K562 (cell line): ENCODE results near the gene GLOD4. TPM values are rescaled to one million over a fixed set of nuclear protein-coding genes. Genes with fewer than 3 reads are reported as not detected.
A peak's percentile ranks its signal among the peaks of the same experiment; 100 is the strongest.

Experiments
- ATAC-seq: fragments of 200-7000 bp; cut with Tn5 transposase; 3 replicates; pipeline ENCODE4 v1.9.1; 2020; ENCODE audit warnings: moderate library complexity
- BruUV-seq: library from RNA; stranded (reverse); fragments of 400-500 nt; replicated peaks from 2 replicates; lab custom pipeline; 2021; lab: Mats Ljungman, UMichigan
- CTCF ChIA-PET: fragments of 300-600 bp; formaldehyde crosslinking; extraction: SDS; loops from one replicate; lab custom pipeline; 2021; ENCODE audit warnings: low intra/inter-chr PET ratio; lab: Yijun Ruan, JAX
- POLR2A ChIA-PET: fragments of 300-600, 350-650 bp; sonication (Branson Sonifier 250); formaldehyde crosslinking; extraction: SDS; loops from one replicate; lab custom pipeline; 2021; ENCODE audit warnings: antibody characterized with exemption, inconsistent platforms; lab: Yijun Ruan, JAX
- DNase-seq, 4 experiments: peaks; one replicate each; pipeline versions ENCODE4 v3.0.0 to v3.0.0-alpha.2; 2011 to 2018; ENCODE audit warnings: low spot score in 3 of 4, mixed read lengths in 3 of 4; ENCODE audit errors: extremely low read depth in 1 of 4
- FAIRE-seq: peaks from 2 replicates; lab custom pipeline; 2011; peaks lifted over from hg19 to GRCh38; lab: Jason Lieb, UNC
- H2AFZ ChIP-seq: 2 replicates; pipeline ENCODE4 v1.6.0; 2011; ENCODE audit warnings: low read depth, low read length, control low read depth, inconsistent platforms
- H3K27ac ChIP-seq: fragments of 200-600 bp; 3 replicates; pipeline ENCODE4 v1.8.0; 2011; ENCODE audit warnings: low read depth, mild to moderate bottlenecking, control low read depth, inconsistent platforms, low read length, moderate library complexity, mixed read lengths; ENCODE audit errors: extremely low read depth
- H3K27me3 ChIP-seq, 2 experiments: fragments of 300-600 bp in 1 of 2; 2 replicates in 1 of 2; 3 replicates in 1 of 2; pipeline versions ENCODE4 v1.6.0 to v1.8.0; 2011; ENCODE audit warnings: inconsistent platforms in 2 of 2, low read length in 2 of 2, mild to moderate bottlenecking in 1 of 2, mixed read lengths in 1 of 2, moderate library complexity in 1 of 2; ENCODE audit not compliant: control insufficient read depth in 2 of 2, insufficient read depth in 2 of 2
- H3K36me3 ChIP-seq: fragments of 300-600 bp; 3 replicates; pipeline ENCODE4 v1.8.0; 2011; ENCODE audit warnings: mild to moderate bottlenecking, low read length, inconsistent platforms; ENCODE audit not compliant: control insufficient read depth, insufficient read depth
- H3K4me1 ChIP-seq, 2 experiments: fragments of 200-600 bp in 1 of 2; replicated peaks in 1 of 2; 2 replicates in 1 of 2; 3 replicates in 1 of 2; pipeline versions ENCODE4 v1.5.1 to v1.8.0; 2011; ENCODE audit warnings: inconsistent platforms in 2 of 2, low read length in 2 of 2, mild to moderate bottlenecking in 1 of 2, mixed read lengths in 1 of 2, moderate library complexity in 1 of 2; ENCODE audit not compliant: control insufficient read depth in 2 of 2, insufficient read depth in 2 of 2
- H3K4me2 ChIP-seq: 2 replicates; pipeline ENCODE4 v1.6.1; 2011; ENCODE audit warnings: low read length, control low read depth, inconsistent platforms, mixed read lengths; ENCODE audit not compliant: insufficient read depth
- H3K4me3 ChIP-seq: fragments of 200-600 bp; sonication (generic), shearing (Covaris generic); 2 replicates; pipeline ENCODE4 v1.5.1; 2016; ENCODE audit warnings: control low read depth, inconsistent platforms
- H3K79me2 ChIP-seq: fragments of 200-600 bp; 3 replicates; pipeline ENCODE4 v1.8.0; 2011; ENCODE audit warnings: low read length, inconsistent platforms; ENCODE audit not compliant: control insufficient read depth, insufficient read depth
- H3K9ac ChIP-seq, 2 experiments: 2 replicates each; pipeline versions ENCODE4 v1.6.0 to v1.6.1; 2011; ENCODE audit warnings: low read depth in 2 of 2, low read length in 2 of 2, control low read depth in 1 of 2, inconsistent platforms in 1 of 2, mild to moderate bottlenecking in 1 of 2, mixed read lengths in 1 of 2; ENCODE audit not compliant: insufficient read depth in 1 of 2
- H3K9me1 ChIP-seq: one replicate; pipeline ENCODE4 v1.6.0; 2011; ENCODE audit warnings: inconsistent platforms, mild to moderate bottlenecking, low read length, moderate library complexity; ENCODE audit not compliant: control insufficient read depth, insufficient read depth
- H3K9me3 ChIP-seq: replicated peaks from 2 replicates; pipeline ENCODE4 v1.5.1; 2011; ENCODE audit warnings: low read depth, low read length, inconsistent platforms; ENCODE audit not compliant: control insufficient read depth, insufficient read depth
- H4K20me1 ChIP-seq: replicated peaks from 2 replicates; pipeline ENCODE4 v1.6.1; 2011; ENCODE audit warnings: low read length, inconsistent platforms, mixed read lengths; ENCODE audit not compliant: control insufficient read depth, insufficient read depth
- FOXA1 ChIP-seq: fragments of 450-650 bp; IDR thresholded peaks from 2 replicates; pipeline ENCODE4 v1.6.1; 2016; ENCODE audit warnings: mild to moderate bottlenecking, borderline replicate concordance
- MGA ChIP-seq: fragments of 450-650 bp; IDR thresholded peaks from 2 replicates; pipeline ENCODE4 v1.6.1; 2016; ENCODE audit warnings: mild to moderate bottlenecking, moderate library complexity
- PURB ChIP-seq: sonication (generic); formaldehyde crosslinking; IDR thresholded peaks from 2 replicates; pipeline ENCODE4 v1.9.0; 2021; ENCODE audit warnings: low read depth, mild to moderate bottlenecking, missing genetic modification reagents
- WGBS: fragments of 100-300 bp; shearing (Covaris generic); methylation state at CpG from one replicate; pipeline ENCODE4 v1.1.6; 2016; ENCODE audit warnings: low coverage, mixed read lengths; ENCODE audit not compliant: insufficient coverage; ENCODE audit errors: missing lambda C conversion rate; 5-methylcytosine and 5-hydroxymethylcytosine counted together
- in situ Hi-C: fragments of 300-500 bp; cut with MboI; formaldehyde crosslinking; loops from 4 replicates; pipeline ENCODE4 v1.15.0; 2018; ENCODE audit warnings: inconsistent platforms, mixed read lengths
- intact Hi-C: fragments of 100-400 bp; cut with micrococcal nuclease; formaldehyde crosslinking; loops from 2 replicates; pipeline ENCODE4 v1.14.2; 2022
- polyA plus RNA-seq, 8 experiments: library from polyadenylated mRNA; depleted of rRNA in 4 of 8; stranded (reverse) in 5 of 8; unstranded in 3 of 8; fragments of >200 nt; fragmentation: Nextera tagmentation in 2 of 8; fragmentation: Illumina TruSeq in 1 of 8; extraction: Ambion mirVana in 2 of 8; extraction: Trizol in 1 of 8; gene quantifications; 2 replicates each; pipeline versions ENCODE4 v1.2.1 to v1.2.3, GENCODE V29; 2011 to 2014; ENCODE audit warnings: inconsistent platforms in 1 of 8, missing spikeins in 1 of 8
- total RNA-seq, 7 experiments: library from RNA; depleted of rRNA in 6 of 7; stranded (reverse); fragments of >200 nt in 6 of 7; fragmentation: Illumina TruSeq in 2 of 7; extraction: Trizol in 2 of 7; gene quantifications; 2 replicates each; pipeline versions ENCODE4 v1.2.1 to v1.2.3, GENCODE V29; 2011 to 2021; ENCODE audit warnings: low replicate concordance in 1 of 7
- TF ChIP-seq, protein P1 (sequence below): fragments of 450-650 bp; IDR thresholded peaks from 2 replicates; pipeline ENCODE4 v1.6.1; 2016; ENCODE audit warnings: antibody characterized with exemption

GLOD4 gene
- total and polyA plus RNA-seq, 9 of the 15 experiments (the other 6 are each of a cell fraction or from before 2014, with no cell fraction given) = 52.0 to 109 (median 64.9) TPM

- TF ChIP-seq, protein P1, sequence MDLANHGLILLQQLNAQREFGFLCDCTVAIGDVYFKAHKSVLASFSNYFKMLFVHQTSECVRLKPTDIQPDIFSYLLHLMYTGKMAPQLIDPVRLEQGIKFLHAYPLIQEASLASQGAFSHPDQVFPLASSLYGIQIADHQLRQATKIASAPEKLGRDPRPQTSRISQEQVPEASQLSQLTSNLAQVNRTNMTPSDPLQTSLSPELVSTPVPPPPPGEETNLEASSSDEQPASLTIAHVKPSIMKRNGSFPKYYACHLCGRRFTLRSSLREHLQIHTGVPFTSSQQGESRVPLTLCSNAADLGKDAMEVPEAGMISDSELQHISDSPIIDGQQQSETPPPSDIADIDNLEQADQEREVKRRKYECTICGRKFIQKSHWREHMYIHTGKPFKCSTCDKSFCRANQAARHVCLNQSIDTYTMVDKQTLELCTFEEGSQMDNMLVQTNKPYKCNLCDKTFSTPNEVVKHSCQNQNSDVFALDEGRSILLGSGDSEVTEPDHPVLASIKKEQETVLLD = peak; percentile 45; the same call in 1 of the 2 replicates
Measured at GRCh38 chr17:752002-752619, 30.0 kb downstream of the GLOD4 start, which contains the start of gene GEMIN4 (continued).

DNA sequence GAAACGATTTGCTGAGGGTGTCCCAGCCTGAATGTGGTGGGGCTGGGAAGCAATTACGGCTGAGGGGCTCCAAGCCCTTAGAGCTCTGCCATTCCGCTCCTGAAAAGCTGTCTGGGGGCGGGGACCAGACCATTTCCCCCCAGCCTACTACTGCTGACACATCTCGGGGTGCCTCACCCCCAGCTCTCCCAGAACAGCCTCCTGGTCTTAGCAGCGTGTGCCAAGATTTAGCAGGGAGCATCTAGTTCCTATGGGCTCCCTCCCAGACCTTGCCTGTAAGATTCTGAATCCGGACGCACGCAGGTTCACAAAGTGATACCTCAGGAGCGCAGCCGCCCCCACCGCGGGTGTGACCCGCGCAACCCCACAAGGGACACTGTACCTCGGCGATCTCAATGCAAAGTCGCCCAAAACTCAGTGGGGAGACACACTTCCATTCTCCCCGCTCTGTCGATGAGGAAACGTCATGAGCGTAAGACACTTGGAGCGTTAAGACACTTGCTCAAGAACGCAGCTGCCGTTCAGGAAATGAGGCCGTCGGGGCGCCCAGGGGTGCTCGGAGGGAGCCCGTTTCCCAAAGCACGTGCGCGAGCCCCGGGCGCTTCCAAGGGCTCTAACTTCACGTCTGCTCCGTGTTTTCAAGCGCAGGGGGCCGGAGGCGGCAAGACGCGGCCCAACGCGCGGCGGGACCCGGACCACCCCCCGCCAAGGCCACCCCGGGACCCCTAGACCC lies 30.6 kb downstream of the GLOD4 start:
- Histone ChIP-seq H3K27ac (peak overlapping the region; percentile 91), H3K9me1 (no peaks in the 10 kb centered on the region), H3K4me1 (peaks cover 10 to 12% of the 10 kb centered on the region in 2 experiments; a peak in 3 of 5 replicates), H3K4me2 (peak overlapping the region; percentile 91), H3K9ac (peak overlapping the region; percentile 90 to 96), H3K36me3 (peaks cover 33% of the 10 kb centered on the region), H3K4me3 (peak overlapping the region; percentile 74), H2AFZ (peak overlapping the region; percentile 94), H4K20me1 (peaks cover 8% of the 10 kb centered on the region; the same call in 1 of the 2 replicates), H3K79me2 (peaks cover 46% of the 10 kb centered on the region), H3K27me3 (no peaks in the 10 kb centered on the region), H3K9me3 (no peaks in the 10 kb centered on the region)
- under 1% methylated on average over 24 of the region's 49 CpGs for WGBS
- ChIA-PET POLR2A (interaction anchor here (0.9 to 1.2 kb wide), 2 partner anchors 9 to 14 kb away, joined by 3 to 9 read pairs; no protein-coding TSS in a partner anchor), CTCF (no interaction called here)
- FAIRE-seq (no peak), DNase-seq (peak in 3 of 4 experiments; percentile 20 to 37 (median 23)), ATAC-seq (peak; percentile 62)
- BruUV-seq = TSS peak; percentile 48
- in situ Hi-C loops = no loop called here
- intact Hi-C loops = no loop called here
- no peak for TF ChIP-seq FOXA1
- TF ChIP-seq PURB = no peak
- TF ChIP-seq MGA = peak; percentile 74
